ENCODE data around the gene USE1. TPM values are rescaled to one million over a fixed set of nuclear protein-coding genes. Genes with fewer than 3 reads are reported as not detected.

Gene USE1
- polyA plus RNA-seq, 2 of the 4 experiments (the other 2 are of a cell fraction), result 10.1 to 16.5 TPM

DNA sequence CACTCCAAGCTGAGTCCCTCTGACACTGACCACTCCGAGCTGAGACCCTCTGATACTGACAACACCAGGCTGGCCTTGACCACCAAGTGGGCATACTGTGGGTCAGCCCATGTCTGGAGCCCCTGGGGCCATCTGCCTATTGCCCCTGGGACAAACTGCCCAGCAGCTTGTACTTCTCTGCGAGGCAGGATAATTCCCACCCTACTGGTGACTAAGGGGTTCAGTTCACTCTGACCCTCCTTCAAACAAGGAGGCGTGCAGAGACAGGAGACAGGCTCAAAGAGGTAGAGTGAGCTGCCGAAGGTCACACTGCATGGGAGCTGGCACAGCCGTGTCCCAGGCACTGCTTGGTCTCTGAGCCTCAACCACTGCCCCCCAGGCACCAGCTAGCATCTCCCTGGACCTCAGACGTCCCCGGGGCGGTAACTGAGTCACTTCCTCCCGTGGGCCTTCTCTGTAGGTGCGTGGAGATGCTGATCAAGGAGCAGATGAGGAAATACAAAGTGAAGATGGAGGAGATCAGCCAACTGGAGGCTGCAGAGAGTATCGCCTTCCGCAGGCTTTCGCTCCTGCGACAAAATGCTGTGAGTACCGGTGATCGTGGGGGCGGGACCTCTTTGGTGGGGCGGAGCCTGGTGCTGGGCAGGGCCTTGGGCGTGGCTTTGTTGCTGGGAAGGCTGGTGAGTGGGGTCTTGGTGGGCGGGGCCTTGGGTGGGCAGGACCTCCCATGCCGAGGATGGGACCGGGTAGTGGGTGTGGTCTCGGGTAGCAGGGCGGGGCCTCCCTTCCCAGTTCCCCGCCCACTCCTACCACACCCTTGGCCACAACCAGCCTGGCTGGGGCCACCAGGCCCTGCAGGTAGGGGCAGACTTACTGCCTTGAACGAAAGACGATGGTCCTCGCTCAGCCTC lies 5.8 kb upstream of the USE1 start:
- CTCF ChIA-PET, result interaction anchor here (1.7 to 2.3 kb wide), 2 partner anchors 26 to 74 kb away, joined by 3 to 5 read pairs; no protein-coding TSS in a partner anchor
- POLR2A ChIA-PET, result no interaction called here
- Histone ChIP-seq H3K27ac (no peak overlapping the region), H3K4me1 (peaks cover under 1% of the 10 kb centered on the region; the same call in 1 of the 3 replicates), H3K4me2 (no peak overlapping the region), H3K9me3 (no peaks in the 10 kb centered on the region), H3K4me3 (no peak overlapping the region)
- DNase-seq (ENCODE audit: low read depth in 1 of 2, low spot score in 1 of 2) (peak; percentile 19 to 79), FAIRE-seq (no peak), ATAC-seq (peak in 1 of 2 experiments; percentile 76; a peak in 3 of 6 replicates)
- 83% methylated on average over 17 of the region's 28 CpGs for WGBS (ENCODE audit: missing lambda C conversion rate)
- no peak for TF ChIP-seq ATOH8 (CRISPR knock-in tag; IDR thresholded peaks at IDR 0.05; ENCODE audit: low read depth)
- no peak for TF ChIP-seq ZNF302 (CRISPR knock-in tag; IDR thresholded peaks at IDR 0.05)

- POLR2A ChIA-PET, result no interaction called here
- no peak overlapping the region for H3K4me2 ChIP-seq
- H3K4me3 ChIP-seq, result no peak overlapping the region
- no peaks in the 10 kb centered on the region for H3K9me3 ChIP-seq
- ATAC-seq, result no peak
- DNase-seq (ENCODE audit: low read depth in 1 of 2, low spot score in 1 of 2), result no peak
- H3K4me1 ChIP-seq, result peaks cover 4% of the 10 kb centered on the region; the same call in 1 of the 3 replicates
- TF ChIP-seq CHD4 (IDR thresholded peaks at IDR 0.05; ENCODE audit: borderline replicate concordance) (no peak), CHD2 (IDR thresholded peaks at IDR 0.05; ENCODE audit: low read length, partially characterized antibody) (no peak), ZC3H11A (IDR thresholded peaks at IDR 0.05) (no peak), FOSL2 (IDR thresholded peaks at IDR 0.05) (no peak), FOSL2 (CRISPR knock-in tag; IDR thresholded peaks at IDR 0.05) (no peak), RNF2 (IDR thresholded peaks at IDR 0.05; ENCODE audit: borderline replicate concordance, low read depth) (no peak), RFX5 (IDR thresholded peaks at IDR 0.05) (no peak), MAX (IDR thresholded peaks at IDR 0.05) (no peak), HOXA7 (CRISPR knock-in tag; IDR thresholded peaks at IDR 0.05) (no peak), KDM1A (IDR thresholded peaks at IDR 0.05; ENCODE audit: low read depth) (no peak), MYC (IDR thresholded peaks at IDR 0.05; ENCODE audit: borderline replicate concordance, low read length) (no peak), SMC3 (IDR thresholded peaks at IDR 0.05) (no peak), ZNF302 (CRISPR knock-in tag; IDR thresholded peaks at IDR 0.05) (no peak), NPAS2 (CRISPR knock-in tag; IDR thresholded peaks at IDR 0.05; ENCODE audit: borderline replicate concordance) (no peak), RARB (CRISPR knock-in tag; IDR thresholded peaks at IDR 0.05) (no peak), BHLHE40 (IDR thresholded peaks at IDR 0.05; ENCODE audit: low read depth, low read length) (no peak), NR3C1 (IDR thresholded peaks at IDR 0.05) (no peak)
- TF ChIP-seq, protein P1, sequence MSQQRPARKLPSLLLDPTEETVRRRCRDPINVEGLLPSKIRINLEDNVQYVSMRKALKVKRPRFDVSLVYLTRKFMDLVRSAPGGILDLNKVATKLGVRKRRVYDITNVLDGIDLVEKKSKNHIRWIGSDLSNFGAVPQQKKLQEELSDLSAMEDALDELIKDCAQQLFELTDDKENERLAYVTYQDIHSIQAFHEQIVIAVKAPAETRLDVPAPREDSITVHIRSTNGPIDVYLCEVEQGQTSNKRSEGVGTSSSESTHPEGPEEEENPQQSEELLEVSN (IDR thresholded peaks at IDR 0.05; ENCODE audit: borderline replicate concordance, low read depth), result no peak
- TF ChIP-seq, protein P2, sequence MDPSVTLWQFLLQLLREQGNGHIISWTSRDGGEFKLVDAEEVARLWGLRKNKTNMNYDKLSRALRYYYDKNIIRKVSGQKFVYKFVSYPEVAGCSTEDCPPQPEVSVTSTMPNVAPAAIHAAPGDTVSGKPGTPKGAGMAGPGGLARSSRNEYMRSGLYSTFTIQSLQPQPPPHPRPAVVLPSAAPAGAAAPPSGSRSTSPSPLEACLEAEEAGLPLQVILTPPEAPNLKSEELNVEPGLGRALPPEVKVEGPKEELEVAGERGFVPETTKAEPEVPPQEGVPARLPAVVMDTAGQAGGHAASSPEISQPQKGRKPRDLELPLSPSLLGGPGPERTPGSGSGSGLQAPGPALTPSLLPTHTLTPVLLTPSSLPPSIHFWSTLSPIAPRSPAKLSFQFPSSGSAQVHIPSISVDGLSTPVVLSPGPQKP (IDR thresholded peaks at IDR 0.05; ENCODE audit: low read depth, low read length), result no peak
- TF ChIP-seq, protein P3, sequence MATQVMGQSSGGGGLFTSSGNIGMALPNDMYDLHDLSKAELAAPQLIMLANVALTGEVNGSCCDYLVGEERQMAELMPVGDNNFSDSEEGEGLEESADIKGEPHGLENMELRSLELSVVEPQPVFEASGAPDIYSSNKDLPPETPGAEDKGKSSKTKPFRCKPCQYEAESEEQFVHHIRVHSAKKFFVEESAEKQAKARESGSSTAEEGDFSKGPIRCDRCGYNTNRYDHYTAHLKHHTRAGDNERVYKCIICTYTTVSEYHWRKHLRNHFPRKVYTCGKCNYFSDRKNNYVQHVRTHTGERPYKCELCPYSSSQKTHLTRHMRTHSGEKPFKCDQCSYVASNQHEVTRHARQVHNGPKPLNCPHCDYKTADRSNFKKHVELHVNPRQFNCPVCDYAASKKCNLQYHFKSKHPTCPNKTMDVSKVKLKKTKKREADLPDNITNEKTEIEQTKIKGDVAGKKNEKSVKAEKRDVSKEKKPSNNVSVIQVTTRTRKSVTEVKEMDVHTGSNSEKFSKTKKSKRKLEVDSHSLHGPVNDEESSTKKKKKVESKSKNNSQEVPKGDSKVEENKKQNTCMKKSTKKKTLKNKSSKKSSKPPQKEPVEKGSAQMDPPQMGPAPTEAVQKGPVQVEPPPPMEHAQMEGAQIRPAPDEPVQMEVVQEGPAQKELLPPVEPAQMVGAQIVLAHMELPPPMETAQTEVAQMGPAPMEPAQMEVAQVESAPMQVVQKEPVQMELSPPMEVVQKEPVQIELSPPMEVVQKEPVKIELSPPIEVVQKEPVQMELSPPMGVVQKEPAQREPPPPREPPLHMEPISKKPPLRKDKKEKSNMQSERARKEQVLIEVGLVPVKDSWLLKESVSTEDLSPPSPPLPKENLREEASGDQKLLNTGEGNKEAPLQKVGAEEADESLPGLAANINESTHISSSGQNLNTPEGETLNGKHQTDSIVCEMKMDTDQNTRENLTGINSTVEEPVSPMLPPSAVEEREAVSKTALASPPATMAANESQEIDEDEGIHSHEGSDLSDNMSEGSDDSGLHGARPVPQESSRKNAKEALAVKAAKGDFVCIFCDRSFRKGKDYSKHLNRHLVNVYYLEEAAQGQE (IDR thresholded peaks at IDR 0.05), result no peak
- CTCF ChIA-PET, result interaction anchor here (2.3 kb wide), 1 partner anchor 25 kb away, joined by 5 read pairs; no protein-coding TSS in a partner anchor
- FAIRE-seq, result no peak
- 90% methylated on average over 11 of the region's 14 CpGs for WGBS (ENCODE audit: missing lambda C conversion rate)
- no peak overlapping the region for H3K27ac ChIP-seq
Measured at GRCh38 chr19:17210296-17210695, 4.9 kb upstream of the USE1 start.
